GM18907 (cell line): ENCODE data around the gene FRMD7.
"Not testable (repeated sequence)": the region's sequence is repeated elsewhere in the genome, so short reads cannot be mapped to it uniquely, and the experiment has no call there.

Experiments
- ATAC-seq: cut with Tn5 transposase; IDR thresholded peaks from one replicate; pipeline ENCODE4 v1.9.1; 2021; ENCODE audit warnings: mild to moderate bottlenecking, moderate library complexity; ENCODE audit not compliant: unreplicated experiment

The FRMD7 gene, protein sequence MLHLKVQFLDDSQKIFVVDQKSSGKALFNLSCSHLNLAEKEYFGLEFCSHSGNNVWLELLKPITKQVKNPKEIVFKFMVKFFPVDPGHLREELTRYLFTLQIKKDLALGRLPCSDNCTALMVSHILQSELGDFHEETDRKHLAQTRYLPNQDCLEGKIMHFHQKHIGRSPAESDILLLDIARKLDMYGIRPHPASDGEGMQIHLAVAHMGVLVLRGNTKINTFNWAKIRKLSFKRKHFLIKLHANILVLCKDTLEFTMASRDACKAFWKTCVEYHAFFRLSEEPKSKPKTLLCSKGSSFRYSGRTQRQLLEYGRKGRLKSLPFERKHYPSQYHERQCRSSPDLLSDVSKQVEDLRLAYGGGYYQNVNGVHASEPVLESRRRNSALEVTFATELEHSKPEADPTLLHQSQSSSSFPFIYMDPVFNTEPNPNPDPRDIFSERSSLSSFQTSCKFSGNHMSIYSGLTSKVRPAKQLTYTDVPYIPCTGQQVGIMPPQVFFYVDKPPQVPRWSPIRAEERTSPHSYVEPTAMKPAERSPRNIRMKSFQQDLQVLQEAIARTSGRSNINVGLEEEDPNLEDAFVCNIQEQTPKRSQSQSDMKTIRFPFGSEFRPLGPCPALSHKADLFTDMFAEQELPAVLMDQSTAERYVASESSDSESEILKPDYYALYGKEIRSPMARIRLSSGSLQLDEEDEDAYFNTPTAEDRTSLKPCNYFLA

DNA sequence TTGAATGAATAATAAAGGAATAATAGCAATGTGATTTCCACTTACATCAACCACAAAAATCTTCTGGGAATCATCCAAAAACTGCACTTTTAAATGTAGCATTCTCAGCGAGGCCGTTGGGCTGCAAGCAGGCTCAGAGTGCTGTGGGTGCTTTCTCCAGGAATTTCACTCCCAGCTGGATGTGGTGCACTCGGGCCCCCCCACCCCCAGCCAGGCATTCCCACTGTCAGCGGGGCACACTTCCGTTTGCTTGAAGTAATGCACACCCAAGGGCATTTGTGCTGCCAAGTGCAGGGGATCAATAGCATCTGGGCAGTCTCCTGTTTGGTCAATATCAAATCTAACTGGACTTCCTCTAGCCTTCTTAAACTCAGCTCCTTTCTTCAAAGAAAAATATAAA lies at the start of gene FRMD7:
Gene FRMD7, minus strand, starts transcription at position 278 of the 400 bp plus-strand sequence. Its CDS starts 176 bp downstream, at position 102.
- ATAC-seq = no peak

DNA sequence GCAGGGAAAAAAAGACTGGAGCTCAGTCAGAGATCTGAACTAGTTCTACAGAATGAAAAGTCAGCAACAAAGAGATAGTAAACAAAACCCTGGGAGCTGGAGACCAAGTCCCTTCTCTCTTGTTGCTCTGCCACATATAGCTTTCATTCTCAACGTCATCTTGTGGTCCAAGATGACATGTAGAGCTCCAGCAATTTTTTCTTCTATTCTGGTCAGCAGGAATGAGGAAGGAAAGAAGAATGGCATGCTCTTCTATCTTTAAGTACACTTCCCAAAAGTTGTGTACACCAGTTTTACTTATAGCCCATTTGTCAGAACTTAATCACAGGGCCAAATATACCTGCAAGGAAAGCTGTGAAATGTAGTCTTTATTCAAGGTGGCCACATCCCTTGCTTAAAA lies 45.8 kb upstream of the FRMD7 start:
- no peak for ATAC-seq

DNA sequence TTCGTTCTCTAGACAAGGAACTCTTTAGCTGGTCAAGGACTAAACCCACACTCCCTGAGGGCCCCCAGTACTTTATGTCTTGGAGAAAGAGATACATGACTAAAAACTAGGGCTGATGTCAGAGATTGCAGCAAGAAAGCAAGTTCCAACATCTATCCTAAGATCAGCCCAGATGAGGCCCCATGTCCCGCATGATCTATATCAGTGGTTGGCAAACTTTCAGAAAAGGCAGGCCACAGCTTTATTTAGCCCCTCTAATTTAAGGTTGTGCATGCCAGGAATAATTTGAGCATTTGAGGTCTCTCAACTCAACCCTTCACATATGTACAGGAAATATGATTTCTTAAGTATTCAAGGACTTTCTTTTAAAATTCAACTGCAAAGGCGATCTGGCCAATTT lies 44.1 kb upstream of the FRMD7 start:
- ATAC-seq = no peak

DNA sequence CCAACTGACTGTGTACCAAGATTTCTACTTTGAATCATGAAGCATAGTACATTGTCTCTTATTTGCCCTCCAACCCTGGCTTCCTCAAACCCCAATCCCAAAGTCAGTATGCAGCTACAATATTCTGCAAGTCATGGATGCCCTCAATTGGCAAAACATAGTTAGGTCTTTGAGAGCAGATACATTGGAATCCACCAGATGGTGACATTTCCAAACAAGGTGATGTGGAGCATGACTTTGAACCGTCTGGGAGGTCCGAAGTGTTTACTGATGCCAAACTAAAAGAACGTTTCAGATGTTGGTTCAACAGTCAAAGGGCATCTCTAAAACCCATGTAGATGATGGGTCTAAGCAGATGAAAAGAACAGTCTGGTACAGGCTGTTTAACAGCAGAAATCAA lies 43.7 kb upstream of the FRMD7 start:
- ATAC-seq = no peak

DNA sequence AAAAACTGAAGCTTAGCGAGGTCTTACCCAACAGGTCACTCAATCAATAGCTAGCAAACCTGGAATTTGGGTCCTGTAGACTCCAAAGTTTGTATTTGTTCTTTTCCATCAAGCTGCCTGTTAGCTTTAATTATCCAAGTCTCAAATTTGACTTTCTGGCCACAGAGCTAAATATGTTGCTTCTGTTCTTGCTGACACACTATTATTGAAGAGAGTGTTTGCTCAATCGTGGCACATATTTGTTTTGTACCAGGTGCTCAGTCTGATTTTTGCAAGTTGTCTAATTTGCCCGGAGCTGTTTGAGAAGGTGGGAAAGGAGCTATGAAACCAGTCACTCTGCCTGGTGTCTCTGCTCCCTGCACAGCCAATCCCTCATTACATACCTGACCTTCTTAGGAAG lies 41.7 kb upstream of the FRMD7 start:
- no peak for ATAC-seq

DNA sequence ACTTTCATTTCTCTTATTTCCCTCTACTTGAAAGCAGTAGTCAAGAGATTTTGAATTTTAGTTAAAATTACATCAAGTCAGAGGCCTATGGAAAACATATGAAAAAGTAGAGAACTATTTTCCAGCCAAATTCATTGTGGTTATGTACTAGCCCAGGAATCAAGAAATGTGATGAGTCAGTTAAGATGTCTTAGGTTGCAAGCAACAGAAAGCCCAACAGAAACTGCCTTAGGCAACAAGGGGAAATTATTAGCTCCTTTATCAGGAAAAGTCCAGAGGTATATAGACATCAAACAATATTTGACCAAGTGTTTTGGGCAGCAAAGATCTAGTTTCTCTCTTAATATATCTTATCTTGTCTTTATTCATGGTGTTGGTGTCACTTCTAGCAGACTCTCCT lies 37.8 kb upstream of the FRMD7 start:
- ATAC-seq = no peak

DNA sequence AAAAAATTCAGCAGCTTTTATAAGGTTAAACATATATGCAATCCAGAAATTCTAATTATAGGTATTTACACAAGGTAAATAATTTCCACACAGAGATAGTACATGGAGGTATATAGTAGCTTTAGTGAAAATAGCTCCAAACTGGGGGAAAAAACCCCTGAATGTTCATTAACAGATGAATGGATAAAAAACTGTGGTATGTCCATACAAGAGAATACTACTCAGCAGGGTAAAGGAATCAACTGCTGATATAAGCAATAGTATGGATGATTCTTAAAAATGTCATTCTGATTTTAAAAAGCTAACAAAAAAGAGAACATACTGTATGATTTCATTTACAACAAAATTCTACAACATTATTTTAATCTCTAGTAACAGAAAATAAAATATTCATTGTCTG lies 37.2 kb upstream of the FRMD7 start:
- no peak for ATAC-seq

DNA sequence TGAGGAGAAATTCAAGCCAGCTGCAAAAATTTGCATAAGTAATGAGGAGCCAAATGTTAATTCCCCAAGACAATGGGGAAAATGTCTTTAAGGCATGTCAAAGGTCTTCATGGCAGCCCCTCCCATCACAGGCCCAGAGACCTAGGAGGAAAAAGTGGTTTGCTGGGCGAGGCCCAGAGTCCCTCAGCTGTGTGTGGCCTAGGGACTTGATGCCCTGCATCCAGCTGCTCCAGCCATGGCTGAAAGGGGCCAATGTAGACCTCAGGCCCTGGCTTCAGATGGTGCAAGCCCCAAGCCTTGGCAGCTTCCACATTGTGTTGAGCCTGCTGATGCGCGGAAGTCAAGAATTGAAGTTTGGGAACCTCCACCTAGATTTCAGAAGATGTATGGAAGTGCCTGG lies 35.3 kb upstream of the FRMD7 start:
- ATAC-seq = not testable (repeated sequence)

DNA sequence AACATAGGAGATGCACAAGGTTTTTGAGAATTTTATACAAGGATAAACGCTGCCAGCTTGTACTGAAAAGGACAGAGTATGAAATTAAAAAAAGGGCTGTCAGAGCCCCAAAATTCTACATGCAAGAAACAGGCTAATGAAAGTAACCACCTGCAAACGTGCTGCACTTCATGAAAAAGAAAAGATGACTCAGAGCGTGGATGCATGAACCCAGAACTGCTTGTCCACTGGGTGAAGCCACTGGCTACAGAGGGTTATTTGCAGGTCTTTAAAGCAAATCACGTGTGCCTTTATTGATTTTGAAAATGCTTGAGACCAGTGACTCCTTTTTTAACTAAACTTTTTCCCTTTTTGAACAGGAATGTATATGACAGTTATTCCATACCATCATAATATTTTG lies 25.3 kb upstream of the FRMD7 start:
- no peak for ATAC-seq

DNA sequence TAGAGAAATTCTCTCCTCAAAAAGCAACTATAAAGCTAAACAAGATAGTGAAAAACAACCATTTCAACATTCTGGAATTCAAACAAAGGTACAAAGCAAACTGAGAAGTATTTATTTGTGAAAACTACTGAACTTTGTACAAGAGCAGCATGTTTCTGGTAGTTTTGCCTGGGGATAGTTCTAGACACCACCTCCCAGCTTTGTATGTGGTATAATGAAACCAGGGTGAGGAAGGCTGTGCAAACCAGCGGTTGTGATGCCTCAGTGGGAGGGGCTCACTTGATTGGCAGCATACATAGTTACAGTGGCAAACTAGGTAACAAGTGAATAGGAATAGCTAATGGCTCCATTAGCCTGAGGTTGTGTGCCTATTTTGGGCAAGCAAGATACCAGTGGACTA lies 18.6 kb upstream of the FRMD7 start:
- ATAC-seq = no peak

DNA sequence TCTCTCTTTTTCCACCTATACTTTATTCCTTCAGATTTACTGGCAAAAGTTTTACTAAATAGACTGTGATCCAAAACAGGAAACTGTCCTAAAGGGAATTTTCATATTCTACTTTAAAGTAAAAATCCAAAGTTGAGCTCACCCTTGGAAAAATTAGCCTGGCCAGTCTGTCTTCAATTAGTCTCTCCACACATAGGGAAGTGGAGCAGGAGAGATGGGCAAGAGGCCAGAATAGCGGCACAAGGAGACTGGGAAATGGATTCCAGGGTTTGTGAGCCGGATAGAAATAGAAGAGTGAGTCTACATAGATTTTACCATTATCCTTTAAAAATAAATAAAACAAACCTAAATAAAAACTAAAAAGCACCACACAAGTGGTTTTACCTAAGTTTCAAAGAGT lies 16.2 kb upstream of the FRMD7 start:
- no peak for ATAC-seq

DNA sequence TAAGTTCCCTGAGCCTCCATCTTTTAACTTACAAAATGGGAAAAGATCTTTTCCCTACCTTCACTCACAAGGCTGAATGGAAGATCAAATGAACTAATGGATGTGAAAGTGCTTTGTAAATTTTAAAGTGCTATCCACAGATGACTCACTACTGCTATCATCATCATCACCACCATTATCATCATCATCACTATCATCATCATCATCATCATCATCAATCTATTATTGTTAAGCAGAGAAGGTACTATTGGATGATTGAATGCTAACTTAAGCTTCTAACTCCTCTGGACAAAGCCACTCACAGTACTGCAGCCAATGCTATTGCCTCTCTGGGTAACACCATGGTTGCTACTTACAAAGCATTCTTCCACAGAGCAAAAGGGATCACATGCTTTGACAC lies 1.9 kb downstream of the FRMD7 start:
- no peak for ATAC-seq

DNA sequence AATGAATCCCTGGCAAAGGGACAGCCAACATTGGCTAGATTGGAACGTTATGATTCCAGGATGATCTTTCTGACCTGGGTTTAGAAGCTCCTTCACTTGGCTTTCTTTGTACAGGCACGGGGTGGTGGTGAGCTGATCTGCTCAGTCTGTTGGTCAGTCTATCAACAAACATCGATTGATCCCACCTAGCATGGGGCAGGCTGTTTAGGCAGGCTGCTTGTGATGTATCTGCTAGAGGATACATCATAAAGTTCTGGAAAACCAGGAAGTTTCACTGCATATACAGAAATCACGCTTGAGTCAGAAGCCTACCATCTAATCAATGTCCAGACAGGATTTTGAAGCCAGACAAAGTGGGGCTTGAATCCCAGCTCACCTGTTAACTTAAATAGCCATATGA lies 6.9 kb downstream of the FRMD7 start:
- no peak for ATAC-seq

DNA sequence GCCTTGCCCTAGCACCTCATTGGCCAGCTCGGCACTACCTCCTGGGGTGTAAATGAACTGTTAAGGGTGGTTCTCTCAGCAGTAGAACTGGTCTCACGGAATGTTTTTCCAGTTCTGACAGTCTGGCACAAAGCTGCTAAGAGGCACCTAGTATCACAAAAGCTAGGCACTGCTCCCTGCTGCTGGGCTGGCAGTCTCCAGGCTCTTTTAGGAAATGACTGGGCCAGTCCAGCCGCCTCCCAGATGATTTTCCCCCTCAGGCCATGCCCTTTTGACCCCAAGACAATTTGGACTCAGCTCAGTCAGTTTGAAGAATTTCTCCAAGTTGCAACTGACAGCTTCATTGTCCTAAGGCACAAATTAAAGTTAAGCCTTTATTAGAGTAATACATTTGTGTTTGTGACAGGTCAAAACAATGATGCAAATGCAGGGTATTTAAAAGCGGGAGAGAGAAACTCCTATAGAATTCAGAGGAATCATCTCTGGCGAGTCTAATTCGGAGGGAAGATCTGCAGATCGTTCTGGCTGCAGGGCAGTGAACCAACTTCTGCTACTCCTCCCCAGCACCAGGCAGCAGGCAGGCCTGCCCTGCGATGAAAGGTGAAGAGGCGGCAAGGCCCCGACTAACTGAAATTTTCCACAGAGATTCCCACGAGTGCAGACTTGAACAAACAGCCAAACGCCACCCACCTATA lies 7.9 kb downstream of the FRMD7 start:
- ATAC-seq = no peak

DNA sequence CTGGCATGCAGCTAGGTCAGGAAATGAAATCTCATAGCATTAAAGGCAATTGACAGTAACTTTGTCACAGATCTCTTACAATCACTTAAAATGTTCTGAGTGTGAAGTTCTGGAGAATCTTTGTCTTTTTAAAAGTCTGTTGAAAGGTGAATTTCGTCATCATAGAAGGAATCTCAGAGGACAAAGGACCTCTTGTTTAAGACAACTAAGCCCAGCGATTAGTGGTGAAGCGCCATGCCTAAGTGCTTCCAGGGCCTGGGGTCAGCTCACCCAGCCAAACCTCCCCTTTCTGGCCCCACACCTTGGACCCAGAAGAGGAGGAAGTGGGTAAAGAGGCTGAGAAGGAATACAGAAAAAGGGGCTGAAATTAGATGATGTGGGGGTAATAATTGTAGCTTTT lies 8.5 kb downstream of the FRMD7 start:
- no peak for ATAC-seq

DNA sequence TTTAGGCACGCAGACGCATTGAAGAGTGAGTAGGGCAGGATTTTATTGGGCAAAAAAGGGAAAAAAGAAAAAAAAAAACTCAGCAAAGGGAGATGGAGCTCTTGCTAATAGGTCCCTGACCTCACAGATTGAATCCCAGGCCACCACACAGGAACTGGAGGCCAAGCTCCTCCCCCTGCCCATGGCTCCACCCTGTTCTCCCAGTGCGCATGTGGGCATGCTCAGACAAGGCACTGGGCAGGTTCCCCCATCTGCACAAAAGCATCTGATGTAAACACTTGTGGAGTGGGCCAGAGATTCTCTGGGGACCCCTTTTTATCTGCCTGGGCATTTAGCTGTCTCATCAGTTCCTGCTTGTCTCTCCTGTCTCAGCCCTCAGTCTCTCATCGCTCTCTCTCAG lies 9.5 kb downstream of the FRMD7 start:
- ATAC-seq = no peak

DNA sequence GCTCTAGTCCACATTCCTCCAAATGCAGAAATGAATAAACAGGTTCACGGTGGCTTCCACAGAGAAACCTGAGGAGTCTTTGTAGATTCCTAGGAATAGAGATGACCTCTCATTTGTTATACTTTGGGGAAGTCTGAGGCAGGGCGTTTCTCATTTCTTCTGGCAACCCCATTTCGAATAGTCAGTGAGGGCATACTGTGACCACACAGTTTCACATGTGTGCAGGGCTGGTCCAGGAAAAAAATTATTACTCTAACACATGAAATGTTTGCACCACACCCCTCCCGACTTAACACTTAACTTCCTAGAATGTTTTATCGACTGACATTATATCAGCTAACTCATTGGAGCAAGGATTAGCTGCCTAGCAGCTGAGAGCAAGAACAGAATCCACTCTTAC lies 12.0 kb downstream of the FRMD7 start:
- ATAC-seq = no peak

DNA sequence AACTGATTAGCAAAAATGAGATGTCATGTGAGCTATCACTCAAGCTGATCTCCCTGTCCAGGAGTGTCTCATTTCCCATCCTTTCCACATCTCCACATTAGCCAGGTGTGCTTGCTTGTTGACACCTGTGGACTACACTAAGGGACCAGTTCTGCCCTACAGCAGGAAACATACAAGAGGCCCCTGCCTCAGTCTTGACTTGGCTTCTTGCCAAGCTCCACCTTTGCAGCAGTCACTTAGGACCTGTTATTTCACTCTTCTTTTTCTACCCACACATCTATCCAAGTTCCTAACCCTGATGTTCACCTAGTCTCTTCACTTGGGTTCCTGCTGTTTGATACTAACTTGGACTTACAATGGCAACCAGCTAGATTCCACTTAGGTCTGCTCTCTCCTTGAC lies 13.2 kb downstream of the FRMD7 start:
- no peak for ATAC-seq

DNA sequence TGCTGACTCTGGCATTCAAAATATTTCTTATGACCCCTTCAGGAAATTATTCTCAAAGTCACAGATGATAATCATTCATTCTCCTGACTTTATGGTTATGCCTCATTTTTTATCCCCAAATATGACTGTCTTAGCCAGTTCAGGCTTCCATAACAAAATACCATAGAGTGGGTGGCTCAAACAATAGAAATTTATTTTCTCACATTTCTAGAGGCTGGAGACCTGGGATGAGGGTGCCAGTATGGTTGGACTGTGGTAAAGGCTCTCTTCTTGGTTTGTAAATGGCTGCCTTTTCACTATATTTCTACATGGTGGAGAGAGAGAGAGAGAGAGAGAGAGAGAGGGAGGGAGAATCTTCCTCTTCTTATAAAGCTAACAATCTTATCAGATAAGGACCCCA lies 20.5 kb downstream of the FRMD7 start:
- ATAC-seq = no peak

DNA sequence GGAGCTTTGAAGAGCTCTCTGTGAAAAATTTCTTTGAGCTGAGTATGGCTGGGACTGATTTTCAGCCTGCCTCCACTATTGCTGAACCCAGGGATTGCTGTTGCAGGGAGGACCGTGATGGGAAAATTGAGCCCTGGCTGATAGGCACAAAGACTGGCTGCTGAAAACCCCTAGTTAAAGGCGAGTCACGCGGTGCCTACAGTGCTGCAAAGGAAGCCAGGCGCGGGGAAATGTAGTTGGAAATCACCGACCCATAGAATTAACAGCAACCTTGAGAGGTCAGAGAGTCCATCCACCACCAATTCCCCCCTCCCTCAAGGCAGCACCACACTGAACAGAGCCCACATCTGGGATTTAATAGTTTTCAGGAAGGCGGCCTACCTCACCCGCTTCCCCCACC lies 26.0 kb downstream of the FRMD7 start:
- no peak for ATAC-seq

DNA sequence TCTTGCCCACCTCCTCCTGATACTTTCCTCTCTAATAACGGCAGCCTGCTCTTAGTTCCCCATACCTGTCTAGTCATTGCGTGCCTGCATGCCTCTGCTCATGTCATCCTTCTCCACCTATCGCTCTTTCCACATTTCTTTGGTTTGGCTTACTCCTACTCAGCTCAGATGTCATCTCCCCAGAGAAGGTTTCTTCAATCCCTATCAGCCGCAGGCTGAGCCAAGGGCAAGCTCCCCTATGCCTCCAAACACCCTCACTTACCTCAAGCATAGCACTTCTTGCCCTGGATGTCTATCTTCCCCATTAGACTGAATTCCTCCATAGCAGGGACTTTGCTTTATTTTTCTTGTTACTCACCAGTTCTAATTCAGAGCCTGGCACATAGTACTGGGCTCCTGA lies 26.6 kb downstream of the FRMD7 start:
- no peak for ATAC-seq

DNA sequence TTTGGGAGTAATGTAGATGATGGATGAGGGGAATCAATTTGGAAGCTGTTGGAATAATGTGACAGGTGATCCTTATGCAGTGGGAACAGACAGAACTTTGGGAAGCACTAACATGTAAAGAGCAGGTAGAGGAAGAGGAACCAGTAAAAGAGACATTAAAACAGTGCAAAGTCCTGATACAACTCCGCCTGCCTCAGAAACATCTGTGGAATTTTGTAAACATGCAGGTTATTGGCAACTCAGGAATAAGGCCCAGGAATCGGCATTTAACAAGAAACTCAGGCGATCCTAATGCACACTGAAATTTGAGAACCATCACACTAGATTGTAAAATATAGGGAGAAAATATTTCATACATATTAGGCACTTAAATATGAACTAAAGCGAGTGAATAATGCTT lies 29.1 kb downstream of the FRMD7 start:
- ATAC-seq = not testable (repeated sequence)
